A673 (cell line): ENCODE measurements around the gene HMCES.

Experiments
- EZH2 ChIP-seq: fragments of 200-600 bp; sonication (generic); IDR thresholded peaks from 2 replicates; pipeline ENCODE4 v1.6.1; 2017; ENCODE audit warnings: borderline replicate concordance, low read depth, mild to moderate bottlenecking, mixed read lengths, antibody characterized with exemption, low read length; ENCODE audit not compliant: poor library complexity, severe bottlenecking
- TF ChIP-seq, protein P1 (sequence below): fragments of 300-800, 200-600 bp; sonication (generic); conservative IDR thresholded peaks from 2 replicates; pipeline ENCODE4 v1.5.1; 2017; ENCODE audit warnings: low read depth, mild to moderate bottlenecking, antibody characterized with exemption, low read length, moderate library complexity, mixed read lengths

DNA sequence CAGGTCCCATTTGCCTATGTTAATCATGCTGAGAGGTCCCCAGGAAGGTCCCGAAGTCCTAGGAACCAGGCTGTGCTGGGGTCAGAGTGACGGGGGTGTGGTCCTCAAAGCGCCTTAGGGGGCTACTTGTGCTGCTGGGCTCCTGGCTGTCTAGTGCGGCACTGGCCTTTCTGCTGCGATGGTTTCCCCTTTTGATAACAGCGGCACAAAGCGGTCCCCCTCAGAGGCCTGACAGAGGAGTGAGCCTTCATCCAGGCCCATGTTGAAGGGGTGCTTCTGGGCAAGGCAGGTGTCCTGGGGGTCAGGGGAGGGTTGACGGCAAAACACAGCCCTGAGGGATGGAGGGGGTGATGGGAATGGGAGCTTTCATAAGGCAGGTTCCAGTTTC is 68.8 kb downstream of the HMCES start:
- TF ChIP-seq, protein P1, sequence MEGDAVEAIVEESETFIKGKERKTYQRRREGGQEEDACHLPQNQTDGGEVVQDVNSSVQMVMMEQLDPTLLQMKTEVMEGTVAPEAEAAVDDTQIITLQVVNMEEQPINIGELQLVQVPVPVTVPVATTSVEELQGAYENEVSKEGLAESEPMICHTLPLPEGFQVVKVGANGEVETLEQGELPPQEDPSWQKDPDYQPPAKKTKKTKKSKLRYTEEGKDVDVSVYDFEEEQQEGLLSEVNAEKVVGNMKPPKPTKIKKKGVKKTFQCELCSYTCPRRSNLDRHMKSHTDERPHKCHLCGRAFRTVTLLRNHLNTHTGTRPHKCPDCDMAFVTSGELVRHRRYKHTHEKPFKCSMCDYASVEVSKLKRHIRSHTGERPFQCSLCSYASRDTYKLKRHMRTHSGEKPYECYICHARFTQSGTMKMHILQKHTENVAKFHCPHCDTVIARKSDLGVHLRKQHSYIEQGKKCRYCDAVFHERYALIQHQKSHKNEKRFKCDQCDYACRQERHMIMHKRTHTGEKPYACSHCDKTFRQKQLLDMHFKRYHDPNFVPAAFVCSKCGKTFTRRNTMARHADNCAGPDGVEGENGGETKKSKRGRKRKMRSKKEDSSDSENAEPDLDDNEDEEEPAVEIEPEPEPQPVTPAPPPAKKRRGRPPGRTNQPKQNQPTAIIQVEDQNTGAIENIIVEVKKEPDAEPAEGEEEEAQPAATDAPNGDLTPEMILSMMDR, result no peak
- no peak for TF ChIP-seq EZH2
